ENCODE results near the gene LAMTOR1. TPM values are rescaled to one million over a fixed set of nuclear protein-coding genes. Genes with fewer than 3 reads are reported as not detected.

Gene LAMTOR1
- total and polyA plus RNA-seq, 2 of the 8 experiments (the other 6 are each of a cell fraction or from before 2014, with no cell fraction given): 82.1 to 160 TPM

GRCh38 chr11:72098741-72099140 is 4.4 kb downstream of the LAMTOR1 start:
- Histone ChIP-seq H3K14ac (ENCODE audit: insufficient read length) (no peak overlapping the region), H2BK15ac (ENCODE audit: low read length) (no peak overlapping the region), H4K5ac (ENCODE audit: insufficient read length, low read depth, low read length) (no peak overlapping the region), H2AFZ (ENCODE audit: low read length) (no peak overlapping the region), H4K91ac (replicated peaks; ENCODE audit: insufficient read length, low read length) (no peak overlapping the region), H3K36me3 (ENCODE audit: control insufficient read depth in 2 of 4, insufficient read depth in 4 of 4, low read length in 3 of 4) (peaks cover 22 to 41% (median 32%) of the 10 kb centered on the region in 4 experiments), H3K4me1 (replicated peaks in 1 of 4; ENCODE audit: control insufficient read depth in 3 of 4, insufficient read depth in 4 of 4, low read length in 3 of 4) (peaks cover 3 to 12% (median 4%) of the 10 kb centered on the region in 4 experiments; a peak in 6 of 7 replicates), H3K79me1 (ENCODE audit: low read depth, low read length) (peaks cover 13% of the 10 kb centered on the region), H4K20me1 (replicated peaks in 1 of 2; ENCODE audit: control insufficient read depth in 1 of 2, insufficient read depth in 2 of 2, low read length in 2 of 2) (peaks cover 2 to 16% of the 10 kb centered on the region in 2 experiments), H4K8ac (ENCODE audit: extremely low read depth, insufficient read depth, low read length) (no peak overlapping the region), H3K56ac (replicated peaks; ENCODE audit: insufficient read length, low read depth, low read length) (no peak overlapping the region), H3K9me3 (ENCODE audit: insufficient read depth in 2 of 2, low read depth in 1 of 2, low read length in 1 of 2) (no peaks in the 10 kb centered on the region), H2BK5ac (ENCODE audit: low read depth, low read length) (no peak overlapping the region), H3K4me2 (ENCODE audit: insufficient read depth in 1 of 2, low read depth in 2 of 2, low read length in 2 of 2) (no peak overlapping the region), H3K23ac (ENCODE audit: insufficient read length) (no peak overlapping the region), H3K27ac (ENCODE audit: low read depth, low read length) (no peak overlapping the region), H2BK20ac (ENCODE audit: low read length) (no peak overlapping the region), H3K4ac (replicated peaks; ENCODE audit: insufficient read length, low read depth, low read length) (no peak overlapping the region), H2BK12ac (ENCODE audit: low read depth, low read length) (no peak overlapping the region), H3K79me2 (ENCODE audit: control insufficient read depth in 1 of 2, insufficient read depth in 2 of 2, low read length in 2 of 2) (peaks cover 10 to 34% of the 10 kb centered on the region in 2 experiments), H2AK5ac (ENCODE audit: low read depth, low read length) (no peak overlapping the region), H3K9ac (replicated peaks in 1 of 4; ENCODE audit: extremely low read depth in 1 of 4, low read depth in 3 of 4, low read length in 3 of 4) (no peak overlapping the region), H3K23me2 (ENCODE audit: low read depth, low read length) (peaks cover 6% of the 10 kb centered on the region), H3K4me3 (ENCODE audit: extremely low read depth in 1 of 4, insufficient read depth in 2 of 4, low read depth in 3 of 4, low read length in 4 of 4) (no peak overlapping the region), H3K18ac (ENCODE audit: extremely low read depth, low read length) (no peak overlapping the region), H3K27me3 (replicated peaks in 1 of 4; ENCODE audit: control insufficient read depth in 3 of 4, extremely low read depth in 1 of 4, insufficient read depth in 3 of 4, low read length in 3 of 4) (no peaks in the 10 kb centered on the region), H2BK120ac (replicated peaks; ENCODE audit: low read depth, low read length) (no peak overlapping the region)
- DNase-seq (ENCODE audit: low read depth in 1 of 2, low spot score in 2 of 2): no peak
- 92% methylated on average over 3 of the region's 3 CpGs; no CpG with 5 or more reads in 1 of the 2 experiments for WGBS, 2 experiments (ENCODE audit: extremely low coverage in 1 of 2, insufficient coverage in 1 of 2, insufficient read length in 1 of 2, insufficient replicate concordance in 2 of 2, low coverage in 1 of 2, low lambda C conversion rate in 2 of 2, missing lambda C conversion rate in 1 of 2)
- TF ChIP-seq TAF1 (IDR thresholded peaks at IDR 0.05; ENCODE audit: low read depth, low read length): no peak
- TF ChIP-seq ASH2L (IDR thresholded peaks at IDR 0.05; ENCODE audit: low read length): no peak
- TF ChIP-seq TCF12 (IDR thresholded peaks at IDR 0.05; ENCODE audit: low read depth, low read length): no peak
- TF ChIP-seq, protein P1, sequence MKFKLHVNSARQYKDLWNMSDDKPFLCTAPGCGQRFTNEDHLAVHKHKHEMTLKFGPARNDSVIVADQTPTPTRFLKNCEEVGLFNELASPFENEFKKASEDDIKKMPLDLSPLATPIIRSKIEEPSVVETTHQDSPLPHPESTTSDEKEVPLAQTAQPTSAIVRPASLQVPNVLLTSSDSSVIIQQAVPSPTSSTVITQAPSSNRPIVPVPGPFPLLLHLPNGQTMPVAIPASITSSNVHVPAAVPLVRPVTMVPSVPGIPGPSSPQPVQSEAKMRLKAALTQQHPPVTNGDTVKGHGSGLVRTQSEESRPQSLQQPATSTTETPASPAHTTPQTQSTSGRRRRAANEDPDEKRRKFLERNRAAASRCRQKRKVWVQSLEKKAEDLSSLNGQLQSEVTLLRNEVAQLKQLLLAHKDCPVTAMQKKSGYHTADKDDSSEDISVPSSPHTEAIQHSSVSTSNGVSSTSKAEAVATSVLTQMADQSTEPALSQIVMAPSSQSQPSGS (IDR thresholded peaks at IDR 0.05; ENCODE audit: low read length): no peak
- TF ChIP-seq MAX (IDR thresholded peaks at IDR 0.05): no peak
- TF ChIP-seq SRF (IDR thresholded peaks at IDR 0.05; ENCODE audit: low read depth, low read length): no peak
- no peak for TF ChIP-seq GABPA (IDR thresholded peaks at IDR 0.05; ENCODE audit: borderline replicate concordance, insufficient read depth, low read length)
- no peak for TF ChIP-seq POU5F1 (IDR thresholded peaks at IDR 0.05; ENCODE audit: low read depth, low read length)
- no peak for TF ChIP-seq CEBPB (IDR thresholded peaks at IDR 0.05; ENCODE audit: low read depth, low read length)
- ChIA-PET CTCF (ENCODE audit: partially characterized antibody) (interaction anchor here (1.5 to 14.0 kb wide), 5 partner anchors 8 to 140 kb away, joined by 4 to 423 read pairs (median 22); no protein-coding TSS in a partner anchor), POLR2A (ENCODE audit: partially characterized antibody) (interaction anchor here (1.2 to 14.4 kb wide), 8 partner anchors 5 to 73 kb away, joined by 4 to 144 read pairs (median 6); partner anchors contain the start of genes LAMTOR1, LRRC51 and TOMT)
- FAIRE-seq: no peak
